ENCODE data around the gene KMO.

DNA sequence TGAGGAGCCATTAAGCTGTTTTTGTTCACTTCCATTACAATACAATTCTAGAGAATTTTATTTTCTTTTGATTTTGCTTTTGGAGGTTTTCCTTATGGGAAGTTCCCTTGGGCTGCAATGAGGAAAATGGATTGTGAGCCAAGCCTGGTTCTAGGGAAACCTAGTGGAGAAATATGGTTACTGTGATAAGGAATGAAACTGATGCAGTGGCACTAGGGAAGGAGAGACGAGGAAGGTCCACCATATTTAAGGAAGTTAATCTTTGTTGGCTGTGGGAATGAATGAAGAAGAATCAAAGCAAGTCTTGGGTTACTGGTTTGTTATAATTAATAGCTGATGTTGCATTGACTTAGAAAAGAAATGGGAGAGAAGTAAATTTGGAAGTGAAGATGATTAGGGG is 79.6 kb downstream of the KMO start:
- TF ChIP-seq, protein P1, sequence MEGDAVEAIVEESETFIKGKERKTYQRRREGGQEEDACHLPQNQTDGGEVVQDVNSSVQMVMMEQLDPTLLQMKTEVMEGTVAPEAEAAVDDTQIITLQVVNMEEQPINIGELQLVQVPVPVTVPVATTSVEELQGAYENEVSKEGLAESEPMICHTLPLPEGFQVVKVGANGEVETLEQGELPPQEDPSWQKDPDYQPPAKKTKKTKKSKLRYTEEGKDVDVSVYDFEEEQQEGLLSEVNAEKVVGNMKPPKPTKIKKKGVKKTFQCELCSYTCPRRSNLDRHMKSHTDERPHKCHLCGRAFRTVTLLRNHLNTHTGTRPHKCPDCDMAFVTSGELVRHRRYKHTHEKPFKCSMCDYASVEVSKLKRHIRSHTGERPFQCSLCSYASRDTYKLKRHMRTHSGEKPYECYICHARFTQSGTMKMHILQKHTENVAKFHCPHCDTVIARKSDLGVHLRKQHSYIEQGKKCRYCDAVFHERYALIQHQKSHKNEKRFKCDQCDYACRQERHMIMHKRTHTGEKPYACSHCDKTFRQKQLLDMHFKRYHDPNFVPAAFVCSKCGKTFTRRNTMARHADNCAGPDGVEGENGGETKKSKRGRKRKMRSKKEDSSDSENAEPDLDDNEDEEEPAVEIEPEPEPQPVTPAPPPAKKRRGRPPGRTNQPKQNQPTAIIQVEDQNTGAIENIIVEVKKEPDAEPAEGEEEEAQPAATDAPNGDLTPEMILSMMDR (IDR thresholded peaks at IDR 0.05; ENCODE audit: insufficient read depth, low read length): no peak
- no peak for TF ChIP-seq POLR2AphosphoS5 (IDR thresholded peaks at IDR 0.05; ENCODE audit: low read depth)
- no peak for TF ChIP-seq REST (IDR thresholded peaks at IDR 0.05; ENCODE audit: insufficient replicate concordance, low read depth)
- no peak for TF ChIP-seq GABPA (IDR thresholded peaks at IDR 0.05; ENCODE audit: low read depth)
